ENCODE data around the gene MAPK1IP1L. TPM values are rescaled to one million over a fixed set of nuclear protein-coding genes. Genes with fewer than 3 reads are reported as not detected.
A peak's percentile ranks its signal among the peaks of the same experiment; 100 is the strongest.

MAPK1IP1L gene
- total RNA-seq, 1 experiment from 2014 or later, result 97.9 TPM

DNA sequence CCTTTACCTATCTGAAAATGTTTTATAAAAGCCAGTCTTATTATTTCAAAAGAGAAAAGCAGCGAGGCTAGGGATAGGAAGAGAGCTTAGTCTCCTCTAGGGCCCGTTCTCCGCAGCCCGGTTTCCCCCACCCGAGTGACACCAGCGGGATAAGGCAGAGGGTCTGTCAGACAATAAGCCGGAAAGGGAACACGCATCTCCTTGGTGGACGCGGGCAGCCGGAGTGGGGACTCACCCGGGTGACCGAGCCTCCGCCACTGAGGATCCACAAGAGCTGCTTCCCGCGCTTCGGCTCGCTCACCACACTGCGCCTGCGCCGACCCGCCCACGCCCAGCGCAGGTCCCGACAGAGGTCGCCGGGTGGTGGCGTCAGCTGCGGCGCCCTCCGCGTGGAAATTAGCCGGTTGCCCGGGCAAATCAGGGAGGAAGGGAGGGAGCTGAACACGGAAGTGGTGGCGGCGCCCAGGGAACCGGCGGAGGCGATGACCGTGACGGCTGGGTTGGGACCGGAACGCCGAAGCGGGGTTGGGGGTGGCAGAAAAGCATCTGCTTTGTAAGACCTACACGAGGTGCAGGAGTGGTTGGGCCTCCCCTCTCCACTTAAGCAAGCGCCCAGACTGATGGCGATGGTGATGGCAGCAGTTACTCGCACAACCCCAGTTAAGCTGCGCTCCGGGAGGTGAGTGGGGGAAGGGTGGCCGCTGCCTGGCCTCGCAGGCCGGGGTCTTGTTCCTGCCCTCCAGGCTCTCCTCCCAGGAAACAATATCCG, 24.5 kb upstream of the MAPK1IP1L start, which contains the start of the genes SOCS4 and WDHD1 (continued):
- TF ChIP-seq, protein P1, sequence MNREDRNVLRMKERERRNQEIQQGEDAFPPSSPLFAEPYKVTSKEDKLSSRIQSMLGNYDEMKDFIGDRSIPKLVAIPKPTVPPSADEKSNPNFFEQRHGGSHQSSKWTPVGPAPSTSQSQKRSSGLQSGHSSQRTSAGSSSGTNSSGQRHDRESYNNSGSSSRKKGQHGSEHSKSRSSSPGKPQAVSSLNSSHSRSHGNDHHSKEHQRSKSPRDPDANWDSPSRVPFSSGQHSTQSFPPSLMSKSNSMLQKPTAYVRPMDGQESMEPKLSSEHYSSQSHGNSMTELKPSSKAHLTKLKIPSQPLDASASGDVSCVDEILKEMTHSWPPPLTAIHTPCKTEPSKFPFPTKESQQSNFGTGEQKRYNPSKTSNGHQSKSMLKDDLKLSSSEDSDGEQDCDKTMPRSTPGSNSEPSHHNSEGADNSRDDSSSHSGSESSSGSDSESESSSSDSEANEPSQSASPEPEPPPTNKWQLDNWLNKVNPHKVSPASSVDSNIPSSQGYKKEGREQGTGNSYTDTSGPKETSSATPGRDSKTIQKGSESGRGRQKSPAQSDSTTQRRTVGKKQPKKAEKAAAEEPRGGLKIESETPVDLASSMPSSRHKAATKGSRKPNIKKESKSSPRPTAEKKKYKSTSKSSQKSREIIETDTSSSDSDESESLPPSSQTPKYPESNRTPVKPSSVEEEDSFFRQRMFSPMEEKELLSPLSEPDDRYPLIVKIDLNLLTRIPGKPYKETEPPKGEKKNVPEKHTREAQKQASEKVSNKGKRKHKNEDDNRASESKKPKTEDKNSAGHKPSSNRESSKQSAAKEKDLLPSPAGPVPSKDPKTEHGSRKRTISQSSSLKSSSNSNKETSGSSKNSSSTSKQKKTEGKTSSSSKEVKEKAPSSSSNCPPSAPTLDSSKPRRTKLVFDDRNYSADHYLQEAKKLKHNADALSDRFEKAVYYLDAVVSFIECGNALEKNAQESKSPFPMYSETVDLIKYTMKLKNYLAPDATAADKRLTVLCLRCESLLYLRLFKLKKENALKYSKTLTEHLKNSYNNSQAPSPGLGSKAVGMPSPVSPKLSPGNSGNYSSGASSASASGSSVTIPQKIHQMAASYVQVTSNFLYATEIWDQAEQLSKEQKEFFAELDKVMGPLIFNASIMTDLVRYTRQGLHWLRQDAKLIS (CRISPR knock-in tag; IDR thresholded peaks at IDR 0.05; ENCODE audit: borderline replicate concordance), result no peak
- TF ChIP-seq, protein P2, sequence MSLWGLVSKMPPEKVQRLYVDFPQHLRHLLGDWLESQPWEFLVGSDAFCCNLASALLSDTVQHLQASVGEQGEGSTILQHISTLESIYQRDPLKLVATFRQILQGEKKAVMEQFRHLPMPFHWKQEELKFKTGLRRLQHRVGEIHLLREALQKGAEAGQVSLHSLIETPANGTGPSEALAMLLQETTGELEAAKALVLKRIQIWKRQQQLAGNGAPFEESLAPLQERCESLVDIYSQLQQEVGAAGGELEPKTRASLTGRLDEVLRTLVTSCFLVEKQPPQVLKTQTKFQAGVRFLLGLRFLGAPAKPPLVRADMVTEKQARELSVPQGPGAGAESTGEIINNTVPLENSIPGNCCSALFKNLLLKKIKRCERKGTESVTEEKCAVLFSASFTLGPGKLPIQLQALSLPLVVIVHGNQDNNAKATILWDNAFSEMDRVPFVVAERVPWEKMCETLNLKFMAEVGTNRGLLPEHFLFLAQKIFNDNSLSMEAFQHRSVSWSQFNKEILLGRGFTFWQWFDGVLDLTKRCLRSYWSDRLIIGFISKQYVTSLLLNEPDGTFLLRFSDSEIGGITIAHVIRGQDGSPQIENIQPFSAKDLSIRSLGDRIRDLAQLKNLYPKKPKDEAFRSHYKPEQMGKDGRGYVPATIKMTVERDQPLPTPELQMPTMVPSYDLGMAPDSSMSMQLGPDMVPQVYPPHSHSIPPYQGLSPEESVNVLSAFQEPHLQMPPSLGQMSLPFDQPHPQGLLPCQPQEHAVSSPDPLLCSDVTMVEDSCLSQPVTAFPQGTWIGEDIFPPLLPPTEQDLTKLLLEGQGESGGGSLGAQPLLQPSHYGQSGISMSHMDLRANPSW (CRISPR knock-in tag; conservative IDR thresholded peaks at IDR 0.05; ENCODE audit: low read depth), result no peak
- TF ChIP-seq TCF7 (CRISPR knock-in tag; IDR thresholded peaks at IDR 0.05; ENCODE audit: low read depth), result no peak
- TF ChIP-seq ZNF232 (CRISPR knock-in tag; IDR thresholded peaks at IDR 0.05), result peak; percentile 75
- no peak for TF ChIP-seq NR3C1 (CRISPR knock-in tag; conservative IDR thresholded peaks at IDR 0.05; ENCODE audit: low read depth)
- TF ChIP-seq TP53 (CRISPR knock-in tag; IDR thresholded peaks at IDR 0.05), result 0 out of 2 replicates have a peak, but pooled peaks have one; percentile 33
- no peak for TF ChIP-seq SOX15 (CRISPR knock-in tag; IDR thresholded peaks at IDR 0.05)
- TF ChIP-seq, protein P3, sequence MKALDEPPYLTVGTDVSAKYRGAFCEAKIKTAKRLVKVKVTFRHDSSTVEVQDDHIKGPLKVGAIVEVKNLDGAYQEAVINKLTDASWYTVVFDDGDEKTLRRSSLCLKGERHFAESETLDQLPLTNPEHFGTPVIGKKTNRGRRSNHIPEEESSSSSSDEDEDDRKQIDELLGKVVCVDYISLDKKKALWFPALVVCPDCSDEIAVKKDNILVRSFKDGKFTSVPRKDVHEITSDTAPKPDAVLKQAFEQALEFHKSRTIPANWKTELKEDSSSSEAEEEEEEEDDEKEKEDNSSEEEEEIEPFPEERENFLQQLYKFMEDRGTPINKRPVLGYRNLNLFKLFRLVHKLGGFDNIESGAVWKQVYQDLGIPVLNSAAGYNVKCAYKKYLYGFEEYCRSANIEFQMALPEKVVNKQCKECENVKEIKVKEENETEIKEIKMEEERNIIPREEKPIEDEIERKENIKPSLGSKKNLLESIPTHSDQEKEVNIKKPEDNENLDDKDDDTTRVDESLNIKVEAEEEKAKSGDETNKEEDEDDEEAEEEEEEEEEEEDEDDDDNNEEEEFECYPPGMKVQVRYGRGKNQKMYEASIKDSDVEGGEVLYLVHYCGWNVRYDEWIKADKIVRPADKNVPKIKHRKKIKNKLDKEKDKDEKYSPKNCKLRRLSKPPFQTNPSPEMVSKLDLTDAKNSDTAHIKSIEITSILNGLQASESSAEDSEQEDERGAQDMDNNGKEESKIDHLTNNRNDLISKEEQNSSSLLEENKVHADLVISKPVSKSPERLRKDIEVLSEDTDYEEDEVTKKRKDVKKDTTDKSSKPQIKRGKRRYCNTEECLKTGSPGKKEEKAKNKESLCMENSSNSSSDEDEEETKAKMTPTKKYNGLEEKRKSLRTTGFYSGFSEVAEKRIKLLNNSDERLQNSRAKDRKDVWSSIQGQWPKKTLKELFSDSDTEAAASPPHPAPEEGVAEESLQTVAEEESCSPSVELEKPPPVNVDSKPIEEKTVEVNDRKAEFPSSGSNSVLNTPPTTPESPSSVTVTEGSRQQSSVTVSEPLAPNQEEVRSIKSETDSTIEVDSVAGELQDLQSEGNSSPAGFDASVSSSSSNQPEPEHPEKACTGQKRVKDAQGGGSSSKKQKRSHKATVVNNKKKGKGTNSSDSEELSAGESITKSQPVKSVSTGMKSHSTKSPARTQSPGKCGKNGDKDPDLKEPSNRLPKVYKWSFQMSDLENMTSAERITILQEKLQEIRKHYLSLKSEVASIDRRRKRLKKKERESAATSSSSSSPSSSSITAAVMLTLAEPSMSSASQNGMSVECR (CRISPR knock-in tag; IDR thresholded peaks at IDR 0.05; ENCODE audit: borderline replicate concordance), result no peak
- TF ChIP-seq NR2C2 (CRISPR knock-in tag; IDR thresholded peaks at IDR 0.05), result no peak
- TF ChIP-seq TEAD1 (CRISPR knock-in tag; IDR thresholded peaks at IDR 0.05), result peak; percentile 79; the same call in 1 of the 2 replicates
- 0 out of 2 replicates have a peak, but pooled peaks have one; percentile 64 for TF ChIP-seq ATF1 (CRISPR knock-in tag; IDR thresholded peaks at IDR 0.05)
- TF ChIP-seq PRRX2 (CRISPR knock-in tag; IDR thresholded peaks at IDR 0.05), result no peak
- TF ChIP-seq HMGA2 (CRISPR knock-in tag; IDR thresholded peaks at IDR 0.05), result no peak
- no peak for TF ChIP-seq GRHL2 (CRISPR knock-in tag; IDR thresholded peaks at IDR 0.05; ENCODE audit: insufficient replicate concordance, severe bottlenecking)
- TF ChIP-seq, protein P4, sequence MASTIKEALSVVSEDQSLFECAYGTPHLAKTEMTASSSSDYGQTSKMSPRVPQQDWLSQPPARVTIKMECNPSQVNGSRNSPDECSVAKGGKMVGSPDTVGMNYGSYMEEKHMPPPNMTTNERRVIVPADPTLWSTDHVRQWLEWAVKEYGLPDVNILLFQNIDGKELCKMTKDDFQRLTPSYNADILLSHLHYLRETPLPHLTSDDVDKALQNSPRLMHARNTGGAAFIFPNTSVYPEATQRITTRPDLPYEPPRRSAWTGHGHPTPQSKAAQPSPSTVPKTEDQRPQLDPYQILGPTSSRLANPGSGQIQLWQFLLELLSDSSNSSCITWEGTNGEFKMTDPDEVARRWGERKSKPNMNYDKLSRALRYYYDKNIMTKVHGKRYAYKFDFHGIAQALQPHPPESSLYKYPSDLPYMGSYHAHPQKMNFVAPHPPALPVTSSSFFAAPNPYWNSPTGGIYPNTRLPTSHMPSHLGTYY (CRISPR knock-in tag; IDR thresholded peaks at IDR 0.05), result no peak
- TF ChIP-seq RELA (CRISPR knock-in tag; IDR thresholded peaks at IDR 0.05; ENCODE audit: borderline replicate concordance), result no peak
- TF ChIP-seq OVOL2 (CRISPR knock-in tag; IDR thresholded peaks at IDR 0.05; ENCODE audit: borderline replicate concordance), result no peak
- TF ChIP-seq, protein P5, sequence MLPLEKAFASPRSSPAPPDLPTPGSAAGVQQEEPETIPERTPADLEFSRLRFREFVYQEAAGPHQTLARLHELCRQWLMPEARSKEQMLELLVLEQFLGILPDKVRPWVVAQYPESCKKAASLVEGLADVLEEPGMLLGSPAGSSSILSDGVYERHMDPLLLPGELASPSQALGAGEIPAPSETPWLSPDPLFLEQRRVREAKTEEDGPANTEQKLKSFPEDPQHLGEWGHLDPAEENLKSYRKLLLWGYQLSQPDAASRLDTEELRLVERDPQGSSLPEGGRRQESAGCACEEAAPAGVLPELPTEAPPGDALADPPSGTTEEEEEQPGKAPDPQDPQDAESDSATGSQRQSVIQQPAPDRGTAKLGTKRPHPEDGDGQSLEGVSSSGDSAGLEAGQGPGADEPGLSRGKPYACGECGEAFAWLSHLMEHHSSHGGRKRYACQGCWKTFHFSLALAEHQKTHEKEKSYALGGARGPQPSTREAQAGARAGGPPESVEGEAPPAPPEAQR (CRISPR knock-in tag; IDR thresholded peaks at IDR 0.05), result no peak
- TF ChIP-seq, protein P6, sequence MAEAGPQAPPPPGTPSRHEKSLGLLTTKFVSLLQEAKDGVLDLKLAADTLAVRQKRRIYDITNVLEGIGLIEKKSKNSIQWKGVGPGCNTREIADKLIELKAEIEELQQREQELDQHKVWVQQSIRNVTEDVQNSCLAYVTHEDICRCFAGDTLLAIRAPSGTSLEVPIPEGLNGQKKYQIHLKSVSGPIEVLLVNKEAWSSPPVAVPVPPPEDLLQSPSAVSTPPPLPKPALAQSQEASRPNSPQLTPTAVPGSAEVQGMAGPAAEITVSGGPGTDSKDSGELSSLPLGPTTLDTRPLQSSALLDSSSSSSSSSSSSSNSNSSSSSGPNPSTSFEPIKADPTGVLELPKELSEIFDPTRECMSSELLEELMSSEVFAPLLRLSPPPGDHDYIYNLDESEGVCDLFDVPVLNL (CRISPR knock-in tag; IDR thresholded peaks at IDR 0.05; ENCODE audit: borderline replicate concordance, low read depth), result no peak
- TF ChIP-seq, protein P7, sequence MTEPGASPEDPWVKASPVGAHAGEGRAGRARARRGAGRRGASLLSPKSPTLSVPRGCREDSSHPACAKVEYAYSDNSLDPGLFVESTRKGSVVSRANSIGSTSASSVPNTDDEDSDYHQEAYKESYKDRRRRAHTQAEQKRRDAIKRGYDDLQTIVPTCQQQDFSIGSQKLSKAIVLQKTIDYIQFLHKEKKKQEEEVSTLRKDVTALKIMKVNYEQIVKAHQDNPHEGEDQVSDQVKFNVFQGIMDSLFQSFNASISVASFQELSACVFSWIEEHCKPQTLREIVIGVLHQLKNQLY (CRISPR knock-in tag; IDR thresholded peaks at IDR 0.05), result no peak
- no peak for TF ChIP-seq ZNF396 (CRISPR knock-in tag; IDR thresholded peaks at IDR 0.05; ENCODE audit: borderline replicate concordance)
